ENCODE measurements around the gene KIAA2012.

KIAA2012 gene

DNA sequence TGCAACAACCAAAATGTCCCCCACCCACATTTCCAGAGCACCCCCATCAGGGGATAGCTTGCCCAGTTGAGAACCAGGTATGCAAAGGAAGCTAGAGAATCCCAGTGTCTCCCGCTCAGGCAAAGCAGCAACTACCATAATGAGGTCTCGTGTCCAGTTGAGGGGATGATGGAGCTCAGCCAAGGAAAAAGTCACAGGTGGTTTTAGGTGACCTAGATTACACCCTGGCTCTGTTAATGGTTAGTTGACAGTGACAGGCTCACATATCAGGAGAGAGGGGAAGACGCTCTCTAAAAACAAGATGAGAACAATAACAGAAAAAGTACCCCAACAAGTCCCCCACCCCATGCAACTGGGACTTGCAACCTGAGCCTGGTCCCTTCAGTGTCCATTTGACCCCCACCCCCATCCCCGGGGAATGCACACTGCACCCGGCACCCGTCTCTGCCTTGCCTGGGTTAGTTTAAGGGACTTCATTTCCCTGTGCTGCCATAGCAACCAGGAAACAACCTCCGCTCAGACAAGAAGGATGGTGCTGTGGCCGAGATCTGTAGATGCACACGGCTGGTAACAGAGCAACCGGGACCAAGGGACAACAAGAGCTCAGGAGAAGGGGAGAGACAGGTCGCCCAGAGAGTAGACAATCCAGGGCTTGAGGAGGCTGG lies at the start of gene KIAA2012:
Gene KIAA2012, plus strand, starts transcription at position 519 of the 665 bp plus-strand sequence. CDS start 373 bp downstream, outside the sequence.
- DNase-seq, result no peak

DNA sequence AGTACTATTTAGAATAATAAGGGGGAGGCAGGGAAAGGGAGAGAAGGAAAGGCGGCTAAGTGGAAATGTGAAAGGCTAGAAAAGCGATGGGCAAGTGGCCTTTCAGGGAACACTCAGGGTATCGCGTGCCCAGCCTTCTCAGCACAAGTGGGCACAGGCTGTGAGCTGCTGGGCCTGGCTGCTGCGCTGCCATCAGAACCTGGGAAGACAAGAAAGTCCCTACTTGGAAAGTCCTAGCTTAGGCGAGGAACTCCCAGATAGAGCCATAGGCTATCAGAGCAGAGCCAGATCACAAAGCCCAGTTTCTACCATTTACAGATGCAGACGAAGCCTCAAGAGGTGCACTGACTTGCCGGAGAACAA lies 49.2 kb upstream of the KIAA2012 start:
- DNase-seq, result no peak

DNA sequence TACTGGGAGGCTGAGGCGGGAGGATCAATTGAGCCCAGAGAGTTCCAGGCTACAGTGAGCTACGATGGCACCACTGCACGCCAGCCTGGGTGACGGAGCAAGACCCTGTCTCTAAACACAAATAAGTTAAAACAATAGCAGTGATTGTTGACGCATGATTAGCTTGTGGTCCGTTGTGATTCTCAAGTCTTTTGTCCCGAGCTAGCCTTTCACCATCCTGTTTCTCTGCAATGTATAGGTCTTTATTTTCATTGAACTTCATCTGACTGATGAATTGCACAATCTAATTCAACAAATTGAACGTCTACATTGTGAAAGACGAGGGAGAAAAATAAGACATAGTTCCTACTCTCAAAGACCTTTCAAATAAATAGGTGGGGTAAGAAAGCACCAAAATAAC lies 48.2 kb upstream of the KIAA2012 start:
- no peak for DNase-seq

DNA sequence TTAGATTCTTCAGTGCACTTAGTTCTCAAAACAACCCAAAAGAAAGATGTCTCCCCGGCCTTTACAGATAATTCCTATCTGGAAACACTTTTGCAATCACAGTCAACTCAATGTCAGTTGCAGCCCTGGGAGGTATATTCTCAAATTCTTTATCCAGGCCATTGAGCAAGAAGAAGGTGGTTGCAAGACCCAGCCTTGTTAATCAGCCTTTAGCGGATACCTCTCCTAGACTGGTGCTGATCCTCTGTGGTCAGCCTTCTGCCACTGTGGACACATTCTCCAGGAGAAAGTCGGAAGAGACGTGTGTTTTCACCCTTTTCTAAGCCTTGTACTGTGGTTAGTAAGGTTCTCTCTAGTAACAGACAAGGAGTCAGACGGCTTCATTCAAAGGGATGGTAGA lies 47.2 kb upstream of the KIAA2012 start:
- no peak for DNase-seq

DNA sequence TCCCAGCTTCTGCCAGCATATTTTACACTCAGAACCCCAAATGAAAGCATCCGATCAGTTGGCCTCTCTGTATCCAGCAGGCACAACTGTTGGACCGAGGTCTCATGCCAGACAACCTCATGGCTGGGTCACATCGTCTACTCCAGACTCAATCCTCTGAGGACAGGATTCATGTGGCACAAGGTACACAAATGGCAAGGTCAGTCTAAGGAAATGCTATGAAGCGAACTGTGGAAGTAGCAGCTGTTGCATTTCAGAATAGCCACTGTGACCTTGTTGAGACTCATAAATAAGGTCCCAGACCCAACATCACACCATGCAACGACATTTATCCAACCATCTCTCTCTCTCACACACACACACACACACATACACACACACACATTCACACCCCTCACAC lies 46.5 kb upstream of the KIAA2012 start:
- no peak for DNase-seq

DNA sequence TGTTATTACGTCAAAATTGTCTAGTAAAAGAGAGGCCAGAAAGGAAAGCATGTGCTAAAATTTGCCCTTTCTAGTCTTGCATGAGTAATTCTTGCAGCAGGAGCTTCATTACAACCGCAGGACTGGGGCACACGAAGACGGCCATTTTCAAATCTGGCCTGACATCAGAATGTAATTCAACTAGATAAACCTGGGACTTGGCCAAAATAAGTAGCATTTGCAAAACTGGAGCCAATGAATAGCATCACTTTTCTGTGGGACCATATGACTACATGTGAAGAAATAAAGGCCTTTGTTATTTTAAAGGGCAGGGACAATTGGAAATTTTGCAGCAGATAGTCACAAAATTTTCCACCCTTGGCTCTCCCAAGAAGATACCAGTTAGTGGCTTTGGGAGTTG lies 42.4 kb upstream of the KIAA2012 start:
- no peak for DNase-seq

DNA sequence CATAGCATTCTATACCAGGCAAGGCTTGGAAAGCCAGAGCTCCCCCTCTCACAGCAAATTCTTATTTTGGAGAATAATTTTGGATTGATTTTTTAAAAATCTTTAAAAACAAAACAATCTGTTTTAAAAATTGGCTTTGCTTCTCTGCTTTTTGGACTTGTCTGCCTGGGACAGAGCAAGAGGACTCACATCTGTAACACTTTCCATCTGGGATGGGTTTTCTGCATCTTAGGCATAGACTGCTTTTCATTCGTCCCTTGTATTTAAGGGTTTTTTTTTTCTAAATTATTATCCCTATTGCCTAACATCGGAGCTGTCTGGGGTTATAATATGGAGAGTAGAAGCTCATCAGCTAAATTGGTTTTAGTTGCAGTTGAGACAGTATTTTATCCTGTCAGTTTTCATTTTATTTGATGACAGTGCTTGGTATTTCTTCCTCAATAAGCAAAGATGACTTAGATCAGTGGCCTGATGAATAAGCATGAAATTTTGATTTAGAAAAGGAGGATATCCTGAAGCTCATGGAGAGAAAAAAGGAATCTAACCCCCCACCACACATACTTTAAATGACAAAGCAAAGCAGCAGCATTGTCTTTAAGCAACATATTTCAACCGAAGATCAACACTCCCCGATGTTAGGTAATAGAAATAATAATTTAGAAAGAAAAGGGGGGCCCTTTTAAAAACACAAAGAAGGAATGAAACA lies 41.7 kb upstream of the KIAA2012 start:
- DNase-seq, result no peak

DNA sequence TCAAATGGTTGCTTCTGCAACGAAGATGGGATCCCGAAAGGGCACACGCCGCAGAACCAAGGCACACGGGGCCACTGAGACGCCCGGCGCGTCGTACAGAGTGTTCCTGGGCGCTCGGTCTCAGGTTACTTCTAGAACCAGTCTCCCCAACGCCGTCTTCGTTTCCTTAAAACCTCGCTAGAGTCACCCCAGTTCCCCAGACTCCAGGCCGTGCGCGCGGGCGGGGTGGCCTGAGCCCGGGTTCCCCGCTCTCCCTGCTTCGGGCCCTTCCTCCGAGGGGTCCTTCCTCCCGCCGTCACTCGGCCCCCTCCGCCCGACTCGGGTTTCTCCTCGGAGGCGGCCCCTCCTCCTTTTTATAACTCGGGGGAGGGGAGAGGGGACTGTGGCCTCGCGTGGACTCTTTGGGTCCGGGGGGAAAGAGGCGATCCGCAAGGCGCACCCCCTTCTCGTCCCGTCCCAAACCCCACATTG lies 40.2 kb upstream of the KIAA2012 start:
- DNase-seq, result peak; percentile 38

DNA sequence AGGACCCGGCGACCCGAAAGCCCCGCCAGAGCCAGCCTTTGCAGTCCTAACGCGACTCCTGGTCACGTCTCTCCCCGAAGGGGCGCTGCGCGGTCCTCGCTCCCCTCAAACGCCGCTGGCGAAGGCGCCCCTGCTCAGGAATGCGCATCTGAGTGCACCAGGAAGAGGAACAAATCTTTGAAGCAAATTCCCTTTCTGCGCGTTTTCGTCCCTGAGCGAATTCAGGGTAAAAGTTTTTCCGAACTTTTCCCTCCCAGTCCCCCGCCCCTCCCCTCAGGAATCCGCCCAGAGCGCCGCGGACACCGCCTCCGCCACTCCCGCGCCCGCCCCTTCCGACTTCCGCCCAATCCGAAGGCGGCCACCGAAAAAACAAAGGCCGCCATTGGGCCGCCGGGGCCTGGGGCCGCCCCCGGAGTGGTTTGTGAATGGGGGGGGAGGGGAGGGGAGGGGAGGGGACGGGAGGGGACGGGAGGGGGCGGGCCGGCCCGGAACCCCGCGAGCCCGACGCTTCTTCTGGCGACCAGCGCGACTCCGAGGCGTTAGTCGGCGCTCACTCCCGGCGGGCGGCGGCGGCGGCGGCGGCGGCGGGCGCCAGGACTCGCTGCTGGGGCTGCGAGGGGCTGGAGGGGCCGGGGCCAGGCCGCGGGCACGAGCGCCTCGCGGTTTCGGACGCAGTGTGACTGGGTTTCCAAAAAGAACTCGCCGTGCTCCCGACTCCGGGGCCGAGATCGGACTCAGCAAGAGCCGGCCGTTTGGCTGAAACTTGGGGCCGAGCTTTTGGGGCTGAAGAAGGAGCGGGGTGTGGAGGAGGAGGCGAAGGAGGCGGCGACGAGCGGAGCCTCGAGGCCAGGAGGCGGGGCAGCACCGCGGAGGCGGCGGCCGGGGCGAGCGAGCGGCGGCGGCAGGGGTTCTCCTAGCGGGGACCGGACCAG lies 39.5 kb upstream of the KIAA2012 start, which contains the start of gene FZD7:
Gene FZD7, plus strand, starts transcription at position 539 of the 932 bp plus-strand sequence. CDS start 793 bp downstream, outside the sequence.
- peak; percentile 87 for DNase-seq

DNA sequence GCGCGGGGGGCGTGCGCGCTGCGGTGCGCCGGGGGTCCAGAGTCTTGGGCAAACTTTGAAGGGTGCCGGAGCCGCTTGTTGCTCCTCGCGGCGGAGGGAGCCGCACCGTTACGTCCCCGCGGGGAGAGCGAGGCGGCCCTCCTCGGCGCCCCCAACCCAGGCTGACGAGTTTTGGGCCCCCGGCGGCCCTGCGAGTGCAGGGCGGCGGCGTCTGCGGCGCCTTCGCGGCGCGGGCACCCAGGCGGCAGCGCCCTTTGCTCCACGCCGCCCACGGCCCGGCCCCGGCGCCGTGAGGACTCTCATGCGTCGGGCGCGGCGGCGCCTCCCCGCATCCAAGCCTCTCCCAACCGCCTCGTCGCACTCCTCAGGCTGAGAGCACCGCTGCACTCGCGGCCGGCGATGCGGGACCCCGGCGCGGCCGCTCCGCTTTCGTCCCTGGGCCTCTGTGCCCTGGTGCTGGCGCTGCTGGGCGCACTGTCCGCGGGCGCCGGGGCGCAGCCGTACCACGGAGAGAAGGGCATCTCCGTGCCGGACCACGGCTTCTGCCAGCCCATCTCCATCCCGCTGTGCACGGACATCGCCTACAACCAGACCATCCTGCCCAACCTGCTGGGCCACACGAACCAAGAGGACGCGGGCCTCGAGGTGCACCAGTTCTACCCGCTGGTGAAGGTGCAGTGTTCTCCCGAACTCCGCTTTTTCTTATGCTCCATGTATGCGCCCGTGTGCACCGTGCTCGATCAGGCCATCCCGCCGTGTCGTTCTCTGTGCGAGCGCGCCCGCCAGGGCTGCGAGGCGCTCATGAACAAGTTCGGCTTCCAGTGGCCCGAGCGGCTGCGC lies 38.6 kb upstream of the KIAA2012 start:
- peak; percentile 32 for DNase-seq

DNA sequence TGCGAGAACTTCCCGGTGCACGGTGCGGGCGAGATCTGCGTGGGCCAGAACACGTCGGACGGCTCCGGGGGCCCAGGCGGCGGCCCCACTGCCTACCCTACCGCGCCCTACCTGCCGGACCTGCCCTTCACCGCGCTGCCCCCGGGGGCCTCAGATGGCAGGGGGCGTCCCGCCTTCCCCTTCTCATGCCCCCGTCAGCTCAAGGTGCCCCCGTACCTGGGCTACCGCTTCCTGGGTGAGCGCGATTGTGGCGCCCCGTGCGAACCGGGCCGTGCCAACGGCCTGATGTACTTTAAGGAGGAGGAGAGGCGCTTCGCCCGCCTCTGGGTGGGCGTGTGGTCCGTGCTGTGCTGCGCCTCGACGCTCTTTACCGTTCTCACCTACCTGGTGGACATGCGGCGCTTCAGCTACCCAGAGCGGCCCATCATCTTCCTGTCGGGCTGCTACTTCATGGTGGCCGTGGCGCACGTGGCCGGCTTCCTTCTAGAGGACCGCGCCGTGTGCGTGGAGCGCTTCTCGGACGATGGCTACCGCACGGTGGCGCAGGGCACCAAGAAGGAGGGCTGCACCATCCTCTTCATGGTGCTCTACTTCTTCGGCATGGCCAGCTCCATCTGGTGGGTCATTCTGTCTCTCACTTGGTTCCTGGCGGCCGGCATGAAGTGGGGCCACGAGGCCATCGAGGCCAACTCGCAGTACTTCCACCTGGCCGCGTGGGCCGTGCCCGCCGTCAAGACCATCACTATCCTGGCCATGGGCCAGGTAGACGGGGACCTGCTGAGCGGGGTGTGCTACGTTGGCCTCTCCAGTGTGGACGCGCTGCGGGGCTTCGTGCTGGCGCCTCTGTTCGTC lies 37.7 kb upstream of the KIAA2012 start:
- peak; percentile 26 for DNase-seq

DNA sequence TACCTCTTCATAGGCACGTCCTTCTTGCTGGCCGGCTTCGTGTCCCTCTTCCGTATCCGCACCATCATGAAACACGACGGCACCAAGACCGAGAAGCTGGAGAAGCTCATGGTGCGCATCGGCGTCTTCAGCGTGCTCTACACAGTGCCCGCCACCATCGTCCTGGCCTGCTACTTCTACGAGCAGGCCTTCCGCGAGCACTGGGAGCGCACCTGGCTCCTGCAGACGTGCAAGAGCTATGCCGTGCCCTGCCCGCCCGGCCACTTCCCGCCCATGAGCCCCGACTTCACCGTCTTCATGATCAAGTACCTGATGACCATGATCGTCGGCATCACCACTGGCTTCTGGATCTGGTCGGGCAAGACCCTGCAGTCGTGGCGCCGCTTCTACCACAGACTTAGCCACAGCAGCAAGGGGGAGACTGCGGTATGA lies 37.1 kb upstream of the KIAA2012 start:
- no peak for DNase-seq

DNA sequence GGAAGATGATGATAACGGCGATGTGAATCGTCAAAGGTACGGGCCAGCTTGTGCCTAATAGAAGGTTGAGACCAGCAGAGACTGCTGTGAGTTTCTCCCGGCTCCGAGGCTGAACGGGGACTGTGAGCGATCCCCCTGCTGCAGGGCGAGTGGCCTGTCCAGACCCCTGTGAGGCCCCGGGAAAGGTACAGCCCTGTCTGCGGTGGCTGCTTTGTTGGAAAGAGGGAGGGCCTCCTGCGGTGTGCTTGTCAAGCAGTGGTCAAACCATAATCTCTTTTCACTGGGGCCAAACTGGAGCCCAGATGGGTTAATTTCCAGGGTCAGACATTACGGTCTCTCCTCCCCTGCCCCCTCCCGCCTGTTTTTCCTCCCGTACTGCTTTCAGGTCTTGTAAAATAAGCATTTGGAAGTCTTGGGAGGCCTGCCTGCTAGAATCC lies 36.4 kb upstream of the KIAA2012 start:
- DNase-seq, result no peak

DNA sequence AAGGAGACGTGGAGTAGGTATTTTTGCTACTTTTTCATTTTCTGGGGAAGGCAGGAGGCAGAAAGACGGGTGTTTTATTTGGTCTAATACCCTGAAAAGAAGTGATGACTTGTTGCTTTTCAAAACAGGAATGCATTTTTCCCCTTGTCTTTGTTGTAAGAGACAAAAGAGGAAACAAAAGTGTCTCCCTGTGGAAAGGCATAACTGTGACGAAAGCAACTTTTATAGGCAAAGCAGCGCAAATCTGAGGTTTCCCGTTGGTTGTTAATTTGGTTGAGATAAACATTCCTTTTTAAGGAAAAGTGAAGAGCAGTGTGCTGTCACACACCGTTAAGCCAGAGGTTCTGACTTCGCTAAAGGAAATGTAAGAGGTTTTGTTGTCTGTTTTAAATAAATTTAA lies 36.0 kb upstream of the KIAA2012 start:
- DNase-seq, result no peak

DNA sequence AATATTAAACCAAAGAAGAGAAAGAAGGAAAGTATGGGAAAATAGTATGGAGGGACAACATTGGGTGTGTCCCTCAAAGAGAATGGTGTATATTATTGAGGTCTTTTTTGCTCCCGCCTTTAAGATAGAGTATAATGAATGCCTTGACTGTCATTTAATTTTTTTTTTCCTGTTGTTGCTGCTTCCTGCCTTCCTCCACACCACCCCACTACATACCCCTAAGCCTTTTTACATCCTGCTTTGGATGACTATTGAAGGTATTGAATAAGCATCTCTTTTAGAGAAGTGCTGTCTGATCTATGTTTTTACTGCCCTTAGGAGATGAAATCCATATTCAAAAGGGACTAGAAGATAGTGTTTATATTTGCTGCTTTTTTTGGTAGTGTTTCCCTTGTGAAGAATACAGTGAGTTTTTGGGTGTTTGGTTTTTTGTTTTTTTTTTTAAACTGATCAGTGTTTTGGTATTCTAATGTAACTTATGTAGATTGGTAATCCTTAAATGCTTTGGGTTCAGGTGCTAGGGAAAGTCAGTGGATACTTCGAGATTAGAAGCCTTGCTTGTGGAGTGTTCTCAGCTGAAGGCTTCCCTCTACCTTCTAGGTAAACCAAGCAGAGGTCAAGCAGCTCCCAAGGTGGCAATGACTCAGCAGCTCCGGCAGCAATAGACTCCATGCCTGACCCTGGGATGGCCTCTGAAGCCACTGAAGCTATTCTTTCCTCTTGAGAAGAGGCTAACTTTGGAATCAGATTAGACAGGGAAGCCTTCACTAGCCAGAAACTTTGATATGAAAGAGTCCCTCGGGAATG lies 34.4 kb upstream of the KIAA2012 start:
- no peak for DNase-seq

DNA sequence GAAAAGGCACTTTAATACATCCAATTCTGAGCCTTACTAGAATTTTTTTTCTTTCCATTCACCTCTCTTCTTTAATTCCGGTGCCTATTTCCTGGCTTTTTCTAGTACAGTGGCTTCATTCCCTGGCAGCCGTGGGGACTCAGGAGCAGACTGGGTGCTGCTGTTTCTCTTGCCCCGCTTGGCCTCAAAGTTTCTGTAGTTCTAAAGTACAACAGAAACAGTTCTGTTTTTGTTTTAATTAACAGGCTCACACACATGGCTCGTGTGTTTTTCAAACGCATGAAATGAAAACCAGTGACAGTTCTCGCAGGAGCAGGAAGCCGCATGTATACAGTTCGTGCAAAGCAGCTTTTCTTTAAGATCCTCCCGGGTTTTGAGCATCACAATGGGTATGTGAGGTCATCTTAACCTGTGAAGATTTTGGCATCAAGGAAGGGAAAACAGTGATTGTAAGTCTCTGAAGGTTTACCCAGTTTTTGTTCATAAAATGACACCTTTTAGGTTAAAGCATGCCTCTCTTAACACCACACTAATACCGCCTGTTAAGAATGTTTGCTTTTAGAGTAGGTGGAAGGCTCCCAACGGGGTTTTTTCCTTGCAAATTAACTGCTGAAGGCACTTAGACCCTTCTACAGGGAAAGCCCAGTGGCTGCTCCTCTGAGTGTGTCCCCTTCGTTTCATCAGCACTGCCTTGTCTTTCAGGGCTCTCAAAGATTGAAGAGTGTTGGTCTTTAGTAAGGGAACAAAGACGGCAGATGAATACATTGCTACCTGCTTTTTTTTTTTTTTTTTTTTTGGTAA lies 33.6 kb upstream of the KIAA2012 start:
- DNase-seq, result no peak

DNA sequence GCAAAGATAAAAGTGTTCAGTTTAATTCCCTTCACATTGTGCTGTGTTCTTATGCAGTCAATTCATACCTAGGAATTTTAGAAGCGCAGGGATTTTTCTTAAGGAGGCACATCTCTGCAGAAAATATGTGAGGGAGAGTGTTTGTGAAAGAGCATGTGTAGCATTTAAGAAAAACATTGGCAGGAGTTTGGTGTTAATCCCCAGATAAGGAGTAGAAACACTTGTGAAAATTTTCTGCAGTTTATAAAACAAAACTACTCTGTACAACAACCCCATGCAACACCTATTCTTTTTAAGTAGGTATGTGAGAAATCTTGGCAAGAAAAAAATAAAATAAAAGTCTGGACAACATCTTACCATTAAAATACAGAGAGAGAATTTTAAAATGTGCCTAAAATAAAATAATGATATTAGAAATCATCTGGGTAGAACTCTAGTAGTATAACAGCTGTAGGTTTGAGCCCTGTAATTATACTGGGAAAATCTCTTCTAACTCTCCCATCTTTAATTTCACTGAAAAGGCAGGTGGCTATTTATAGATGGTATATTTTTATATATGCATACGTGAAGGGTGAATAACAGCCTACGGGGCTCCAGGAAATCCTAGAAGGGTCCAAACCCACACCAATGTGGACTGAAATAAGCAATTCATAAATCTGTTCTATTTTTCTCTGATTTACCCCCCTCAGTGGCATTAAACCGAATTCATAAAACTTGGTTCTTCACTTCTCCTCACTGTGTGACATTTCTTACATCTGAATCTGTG lies 32.8 kb upstream of the KIAA2012 start:
- DNase-seq, result no peak

DNA sequence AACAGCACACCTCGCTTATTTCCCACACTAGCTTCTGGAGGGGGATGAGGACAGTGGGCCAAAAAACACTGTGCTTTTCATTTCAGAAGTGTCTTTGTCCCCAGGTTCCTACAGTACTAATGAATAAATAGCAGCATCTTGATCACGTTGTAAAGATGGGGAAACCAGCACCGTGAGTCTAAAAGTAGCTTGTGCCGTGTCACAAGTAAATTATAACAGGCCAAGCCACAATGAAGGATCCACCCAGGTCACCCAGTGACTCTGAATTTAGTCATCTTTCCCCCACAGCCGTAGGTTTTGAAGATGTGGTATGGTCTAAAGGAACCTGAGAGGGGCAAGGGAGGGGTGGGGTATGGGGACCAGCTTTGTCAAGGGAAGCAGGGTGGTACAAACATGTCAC lies 30.6 kb upstream of the KIAA2012 start:
- no peak for DNase-seq

DNA sequence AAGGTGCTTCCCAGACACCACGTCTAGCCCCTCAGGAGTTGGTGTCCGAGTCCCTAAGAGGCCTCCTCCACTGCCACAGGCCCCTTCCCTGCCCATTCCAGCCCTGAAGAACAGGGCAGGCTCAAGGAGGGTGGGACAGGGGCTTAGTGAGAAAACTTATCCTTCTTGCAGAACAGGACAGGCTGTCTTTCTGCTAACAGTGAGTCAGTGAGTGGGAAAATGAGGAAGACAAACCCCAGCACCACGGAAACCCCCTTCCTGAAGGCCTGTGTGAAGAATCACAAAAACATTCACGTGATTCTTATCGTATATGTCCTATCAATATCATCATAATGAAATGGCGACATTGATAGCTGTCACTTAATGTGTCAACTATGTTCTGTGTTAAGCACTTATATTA lies 29.6 kb upstream of the KIAA2012 start:
- no peak for DNase-seq

All from activated naive CD4-positive, alpha-beta T cell treated with Interleukin-2 at 50 U/mL for 16 hours (primary cell).